HG03460 (cell line): ENCODE data around the gene OR10J1.
"Not testable (repeated sequence)": the region's sequence is repeated elsewhere in the genome, so short reads cannot be mapped to it uniquely, and the experiment has no call there.

Experiments used
- ATAC-seq: cut with Tn5 transposase; IDR thresholded peaks from one replicate; pipeline ENCODE4 v1.9.1; 2021; ENCODE audit not compliant: unreplicated experiment

The OR10J1 gene

GRCh38 chr1:159439422-159439821, at the start of gene OR10J1:
TSS of gene OR10J1 (plus strand) at chr1:159439722. CDS start at chr1:159439792, 70 bp downstream.
- no peak for ATAC-seq

GRCh38 chr1:159406821-159407220, 32.7 kb upstream of the OR10J1 start:
- ATAC-seq = no peak

GRCh38 chr1:159408862-159409400, 30.6 kb upstream of the OR10J1 start:
- ATAC-seq = no peak

GRCh38 chr1:159421821-159422220, 17.7 kb upstream of the OR10J1 start:
- ATAC-seq = no peak

- ATAC-seq = no peak
Measured at GRCh38 chr1:159428536-159428935, 11.0 kb upstream of the OR10J1 start.

- ATAC-seq = no peak
Measured at GRCh38 chr1:159429074-159429861, 10.3 kb upstream of the OR10J1 start.

- ATAC-seq = no peak
Measured at GRCh38 chr1:159430985-159431384, 8.5 kb upstream of the OR10J1 start.

GRCh38 chr1:159431904-159432303, 7.6 kb upstream of the OR10J1 start, which contains the start of gene OR10J4:
TSS of gene OR10J4 (plus strand) at chr1:159432204.
- no peak for ATAC-seq

- ATAC-seq = no peak
Measured at GRCh38 chr1:159436469-159436868, 3.1 kb upstream of the OR10J1 start.

GRCh38 chr1:159441360-159441759, 1.8 kb downstream of the OR10J1 start:
- no peak for ATAC-seq

- no peak for ATAC-seq
Measured at GRCh38 chr1:159442428-159442827, 2.9 kb downstream of the OR10J1 start.

- ATAC-seq = no peak
Measured at GRCh38 chr1:159443066-159443750, 3.7 kb downstream of the OR10J1 start.

GRCh38 chr1:159444511-159444910, 5.0 kb downstream of the OR10J1 start:
- ATAC-seq = no peak

- ATAC-seq = no peak
Measured at GRCh38 chr1:159448181-159448580, 8.7 kb downstream of the OR10J1 start.

GRCh38 chr1:159449605-159450004, 10.1 kb downstream of the OR10J1 start:
- ATAC-seq = not testable (repeated sequence)

- ATAC-seq = no peak
Measured at GRCh38 chr1:159459551-159459950, 20.0 kb downstream of the OR10J1 start.

- no peak for ATAC-seq
Measured at GRCh38 chr1:159465191-159465603, 25.7 kb downstream of the OR10J1 start.

- ATAC-seq = no peak
Measured at GRCh38 chr1:159468321-159468720, 28.8 kb downstream of the OR10J1 start.

GRCh38 chr1:159469921-159470533, 30.5 kb downstream of the OR10J1 start:
- ATAC-seq = no peak

- no peak for ATAC-seq
Measured at GRCh38 chr1:159473335-159473734, 33.8 kb downstream of the OR10J1 start.

- ATAC-seq = no peak
Measured at GRCh38 chr1:159474926-159475325, 35.4 kb downstream of the OR10J1 start.

GRCh38 chr1:159483501-159483900, 44.0 kb downstream of the OR10J1 start:
- ATAC-seq = no peak
